GM12878 (cell line): ENCODE data around the gene C22orf15. TPM values are rescaled to one million over a fixed set of nuclear protein-coding genes. Genes with fewer than 3 reads are reported as not detected.

ENCODE experiments used
- ATAC-seq: fragments of 200-7000 bp; cut with Tn5 transposase; 3 replicates; pipeline ENCODE4 v1.9.1; 2020; ENCODE audit warnings: mild to moderate bottlenecking, moderate library complexity
- BruUV-seq: library from RNA; stranded (reverse); fragments of 400-500 nt; replicated peaks from 2 replicates; lab custom pipeline; 2021; lab: Mats Ljungman, UMichigan
- CTCF ChIA-PET: fragments of 300-600 bp; sonication (Branson Sonifier 250); formaldehyde crosslinking; extraction: SDS; loops from one replicate; lab custom pipeline; 2021; ENCODE audit warnings: inconsistent platforms; lab: Yijun Ruan, JAX
- POLR2A ChIA-PET: fragments of 350-600 bp; formaldehyde crosslinking; extraction: SDS; loops from one replicate; lab custom pipeline; 2021; ENCODE audit warnings: inconsistent platforms; lab: Charles Lee
- RAD21 ChIA-PET: fragments of 300-600 bp; sonication (Branson Sonifier 250); formaldehyde crosslinking; loops from one replicate; lab custom pipeline; 2023; ENCODE audit warnings: antibody characterized with exemption; ENCODE audit not compliant: unreplicated experiment; lab: Charles Lee
- SMC1A ChIA-PET: fragments of 300-600 bp; sonication (Branson Sonifier 250); formaldehyde crosslinking; loops from one replicate; lab custom pipeline; 2023; ENCODE audit not compliant: unreplicated experiment, uncharacterized antibody; lab: Charles Lee
- DNase-seq: peaks from one replicate; pipeline ENCODE4 v3.0.0-alpha.2; 2011; ENCODE audit warnings: low read depth, low spot score
- FAIRE-seq: peaks from 3 replicates; lab custom pipeline; 2011; peaks lifted over from hg19 to GRCh38; lab: Jason Lieb, UNC
- H2AFZ ChIP-seq: 2 replicates; pipeline ENCODE4 v1.6.0; 2011; ENCODE audit warnings: low read depth, low read length, control low read depth; ENCODE audit not compliant: control insufficient read depth
- H3K27ac ChIP-seq: 2 replicates; pipeline ENCODE4 v1.5.1; 2011; ENCODE audit warnings: control low read depth; ENCODE audit not compliant: control insufficient read depth, insufficient read depth
- H3K27me3 ChIP-seq, 2 experiments: replicated peaks in 1 of 2; 2 replicates each; pipeline versions ENCODE4 v1.6.0 to v1.6.1; 2011; ENCODE audit warnings: low read length in 1 of 2; ENCODE audit not compliant: control insufficient read depth in 2 of 2, insufficient read depth in 2 of 2
- H3K36me3 ChIP-seq, 2 experiments: 2 replicates each; pipeline ENCODE4 v1.5.1; 2011; ENCODE audit warnings: low read length in 1 of 2; ENCODE audit not compliant: control insufficient read depth in 2 of 2, insufficient read depth in 2 of 2
- H3K4me1 ChIP-seq: 2 replicates; pipeline ENCODE4 v1.6.1; 2011; ENCODE audit warnings: mild to moderate bottlenecking, low read length, moderate library complexity, mixed read lengths; ENCODE audit not compliant: control insufficient read depth, insufficient read depth
- H3K4me2 ChIP-seq: 2 replicates; pipeline ENCODE4 v1.6.0; 2011; ENCODE audit warnings: control low read depth; ENCODE audit not compliant: control insufficient read depth, insufficient read depth
- H3K4me3 ChIP-seq: fragments of 200-600 bp; sonication (generic); 2 replicates; pipeline ENCODE4 v1.5.1; 2016
- H3K79me2 ChIP-seq: 2 replicates; pipeline ENCODE4 v1.6.0; 2011; ENCODE audit warnings: low read length; ENCODE audit not compliant: control insufficient read depth, insufficient read depth
- H3K9ac ChIP-seq: 2 replicates; pipeline ENCODE4 v1.8.0; 2011; ENCODE audit warnings: low read length, control low read depth, mixed read lengths; ENCODE audit not compliant: control insufficient read depth, insufficient read depth
- H3K9me3 ChIP-seq: replicated peaks from 3 replicates; pipeline ENCODE4 v1.5.1; 2011; ENCODE audit warnings: mild to moderate bottlenecking, low read length; ENCODE audit not compliant: control insufficient read depth, insufficient read depth
- H4K20me1 ChIP-seq: 2 replicates; pipeline ENCODE4 v1.6.0; 2011; ENCODE audit not compliant: control insufficient read depth, insufficient read depth
- CREB1 ChIP-seq: IDR thresholded peaks from 2 replicates; pipeline ENCODE4 v1.6.1; 2012; ENCODE audit warnings: low read depth, mild to moderate bottlenecking, inconsistent platforms
- ELK1 ChIP-seq: IDR thresholded peaks from 2 replicates; pipeline ENCODE4 v1.6.1; 2012; ENCODE audit warnings: low read depth, low read length, improper control_type of control experiment
- FOXK2 ChIP-seq: fragments of 450-650 bp; IDR thresholded peaks from 2 replicates; pipeline ENCODE4 v1.6.1; 2017; ENCODE audit warnings: mild to moderate bottlenecking, moderate library complexity
- MEF2B ChIP-seq: fragments of 450-650 bp; IDR thresholded peaks from 2 replicates; pipeline ENCODE4 v1.6.1; 2018; ENCODE audit warnings: mild to moderate bottlenecking, moderate library complexity; ENCODE audit not compliant: partially characterized antibody, poor library complexity, severe bottlenecking
- MTA3 ChIP-seq: IDR thresholded peaks from 2 replicates; pipeline ENCODE4 v1.6.1; 2012; ENCODE audit warnings: low read length, inconsistent platforms, borderline replicate concordance
- PML ChIP-seq: IDR thresholded peaks from 2 replicates; pipeline ENCODE4 v1.6.1; 2012; ENCODE audit warnings: low read length, inconsistent platforms
- POLR2A ChIP-seq: IDR thresholded peaks from 2 replicates; pipeline ENCODE4 v1.6.1; 2011; ENCODE audit warnings: low read depth, mild to moderate bottlenecking, low read length
- RELA ChIP-seq: fragments of 450-650 bp; IDR thresholded peaks from 2 replicates; pipeline ENCODE4 v1.8.0; 2014; ENCODE audit warnings: borderline replicate concordance; ENCODE audit not compliant: partially characterized antibody
- SMARCA5 ChIP-seq: fragments of 450-650 bp; IDR thresholded peaks from 2 replicates; pipeline ENCODE4 v1.6.1; 2017; ENCODE audit warnings: mild to moderate bottlenecking
- SMC3 ChIP-seq: IDR thresholded peaks from 2 replicates; pipeline ENCODE4 v1.6.1; 2011; ENCODE audit warnings: low read length, improper control_type of control experiment, borderline replicate concordance
- STAT3 ChIP-seq: IDR thresholded peaks from 2 replicates; pipeline ENCODE4 v1.6.1; 2011; ENCODE audit warnings: low read depth, low read length, improper control_type of control experiment
- TCF3 ChIP-seq: IDR thresholded peaks from 2 replicates; pipeline ENCODE4 v1.6.1; 2012; ENCODE audit warnings: low read depth, mild to moderate bottlenecking, low read length, borderline replicate concordance; ENCODE audit not compliant: insufficient read depth
- YY1 ChIP-seq: IDR thresholded peaks from 2 replicates; pipeline ENCODE4 v1.6.1; 2011; ENCODE audit warnings: low read depth, mild to moderate bottlenecking, low read length
- ZBED1 ChIP-seq: IDR thresholded peaks from 2 replicates; pipeline ENCODE4 v1.6.1; 2016; ENCODE audit warnings: borderline replicate concordance
- ZNF384 ChIP-seq: IDR thresholded peaks from 2 replicates; pipeline ENCODE4 v1.6.1; 2012; ENCODE audit warnings: low read depth, mild to moderate bottlenecking, low read length, improper control_type of control experiment, borderline replicate concordance
- ZSCAN29 ChIP-seq: fragments of 450-650 bp; IDR thresholded peaks from 2 replicates; pipeline ENCODE4 v1.6.1; 2017; ENCODE audit warnings: mild to moderate bottlenecking, moderate library complexity
- WGBS: methylation state at CpG from one replicate; pipeline ENCODE4 v1.1.6; 2016; ENCODE audit warnings: low lambda C conversion rate; ENCODE audit not compliant: insufficient replicate concordance, insufficient coverage; ENCODE audit errors: missing lambda C conversion rate; 5-methylcytosine and 5-hydroxymethylcytosine counted together
- in situ Hi-C: fragments of 300-500 bp; cut with MboI; formaldehyde crosslinking; loops from 9 replicates; pipeline ENCODE4 v1.14.3; 2018; ENCODE audit warnings: mixed read lengths
- intact Hi-C: fragments of 100-400 bp; cut with micrococcal nuclease; formaldehyde crosslinking; loops from one replicate; pipeline ENCODE4 v1.14.2; 2022; ENCODE audit not compliant: unreplicated experiment
- polyA plus RNA-seq, 11 experiments: library from polyadenylated mRNA; depleted of rRNA in 4 of 11; unstranded in 6 of 11; stranded (reverse) in 5 of 11; fragments of >200 nt; fragmentation: Nextera tagmentation in 4 of 11; fragmentation: Illumina TruSeq in 1 of 11; extraction: Ambion mirVana in 4 of 11; extraction: Trizol in 1 of 11; gene quantifications; 1 replicate in 1 of 11; 2 replicates in 10 of 11; pipeline versions ENCODE4 v1.2.1 to v1.2.3, GENCODE V29; 2011 to 2016; ENCODE audit warnings: inconsistent platforms in 2 of 11, missing spikeins in 2 of 11, low read depth in 1 of 11
- total RNA-seq, 4 experiments: library from RNA; depleted of rRNA in 3 of 4; stranded (reverse); fragments of >200 nt in 3 of 4; fragmentation: Illumina TruSeq in 1 of 4; extraction: Trizol in 1 of 4; gene quantifications; 2 replicates each; pipeline versions ENCODE4 v1.2.1 to v1.2.3, GENCODE V29; 2013 to 2021
- TF ChIP-seq, protein P1 (sequence below): IDR thresholded peaks from 2 replicates; pipeline ENCODE4 v1.6.1; 2011; ENCODE audit warnings: low read depth, mild to moderate bottlenecking, low read length, moderate library complexity, borderline replicate concordance; ENCODE audit errors: extremely low read depth
- TF ChIP-seq, protein P2 (sequence below): IDR thresholded peaks from 2 replicates; pipeline ENCODE4 v1.6.1; 2011; ENCODE audit warnings: borderline replicate concordance, low read depth, mild to moderate bottlenecking, moderate library complexity, mixed read lengths, low read length; ENCODE audit not compliant: insufficient read depth; ENCODE audit errors: extremely low read length

C22orf15 gene
- total and polyA plus RNA-seq, 10 of the 15 experiments (the other 5 are each of a cell fraction or from before 2014, with no cell fraction given), result 0.05 to 0.47 (median 0.13) TPM; not detected in 3

GRCh38 chr22:23751441-23751996, 11.3 kb upstream of the C22orf15 start (continued):
- TF ChIP-seq MTA3, result no peak
- TF ChIP-seq MEF2B, result peak; percentile 7
- TF ChIP-seq ZSCAN29, result no peak

GRCh38 chr22:23752090-23752691, 10.6 kb upstream of the C22orf15 start:
- DNase-seq (no peak), ATAC-seq (peak; percentile 23), FAIRE-seq (no peak)
- RAD21 ChIA-PET, result interaction anchor here (0.6 kb wide), 1 partner anchor 13 kb away, joined by 3 read pairs; no protein-coding TSS in a partner anchor
- POLR2A ChIA-PET, result interaction anchor here (0.6 to 1.8 kb wide), 4 partner anchors 16 to 766 kb away, joined by 3 to 9 read pairs (median 4); partner anchors contain the start of gene CHCHD10
- peak overlapping the region; percentile 85; the same call in 1 of the 2 replicates for H3K4me3 ChIP-seq
- peak overlapping the region; percentile 99 for H3K4me2 ChIP-seq
- H3K9ac ChIP-seq, result peak overlapping the region; percentile 16; the same call in 1 of the 2 replicates
- SMC1A ChIA-PET, result interaction anchor here (1.0 to 1.6 kb wide), 2 partner anchors 15 to 98 kb away, joined by 3 to 4 read pairs; partner anchors contain the start of gene CHCHD10
- BruUV-seq, result no TSS peak
- 2% methylated on average over 9 of the region's 9 CpGs for WGBS
- H2AFZ ChIP-seq, result peak overlapping the region; percentile 69
- no peaks in the 10 kb centered on the region for H3K27me3 ChIP-seq
- H3K4me1 ChIP-seq, result peaks cover 30% of the 10 kb centered on the region
- intact Hi-C loops (no loop called here), in situ Hi-C loops (no loop called here)
- H3K36me3 ChIP-seq, result no peaks in the 10 kb centered on the region
- CTCF ChIA-PET, result interaction anchor here (0.6 to 1.2 kb wide), 2 partner anchors 14 to 35 kb away, joined by 3 to 4 read pairs; no protein-coding TSS in a partner anchor
- H3K9me3 ChIP-seq, result no peaks in the 10 kb centered on the region
- no peaks in the 10 kb centered on the region for H3K79me2 ChIP-seq
- H3K27ac ChIP-seq, result peak overlapping the region; percentile 62
- no peaks in the 10 kb centered on the region for H4K20me1 ChIP-seq
- TF ChIP-seq, protein P1, sequence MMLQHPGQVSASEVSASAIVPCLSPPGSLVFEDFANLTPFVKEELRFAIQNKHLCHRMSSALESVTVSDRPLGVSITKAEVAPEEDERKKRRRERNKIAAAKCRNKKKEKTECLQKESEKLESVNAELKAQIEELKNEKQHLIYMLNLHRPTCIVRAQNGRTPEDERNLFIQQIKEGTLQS, result no peak
- TF ChIP-seq FOXK2 (no peak), PML (no peak), SMC3 (no peak), ZBED1 (no peak), ELK1 (no peak), TCF3 (no peak), ZNF384 (no peak), SMARCA5 (no peak), RELA (no peak), CREB1 (no peak), STAT3 (no peak), YY1 (peak; percentile 13; the same call in 1 of the 2 replicates), POLR2A (0 out of 2 replicates have a peak, but pooled peaks have one; percentile 10)
- TF ChIP-seq, protein P2, sequence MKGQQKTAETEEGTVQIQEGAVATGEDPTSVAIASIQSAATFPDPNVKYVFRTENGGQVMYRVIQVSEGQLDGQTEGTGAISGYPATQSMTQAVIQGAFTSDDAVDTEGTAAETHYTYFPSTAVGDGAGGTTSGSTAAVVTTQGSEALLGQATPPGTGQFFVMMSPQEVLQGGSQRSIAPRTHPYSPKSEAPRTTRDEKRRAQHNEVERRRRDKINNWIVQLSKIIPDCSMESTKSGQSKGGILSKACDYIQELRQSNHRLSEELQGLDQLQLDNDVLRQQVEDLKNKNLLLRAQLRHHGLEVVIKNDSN, result no peak
